Neuron (in vitro differentiated cells): ENCODE measurements around the gene ACP1.

Source experiments
- H2AFZ ChIP-seq: one replicate; pipeline ENCODE4 v1.6.1; 2013; ENCODE audit warnings: low read depth, mild to moderate bottlenecking, inconsistent platforms, low read length, moderate library complexity
- H3K27me3 ChIP-seq: one replicate; pipeline ENCODE4 v1.6.1; 2013; ENCODE audit warnings: low read length; ENCODE audit not compliant: insufficient read depth
- H3K36me3 ChIP-seq: one replicate; pipeline ENCODE4 v1.6.1; 2013; ENCODE audit warnings: low read length; ENCODE audit not compliant: insufficient read depth
- H3K4me1 ChIP-seq: one replicate; pipeline ENCODE4 v1.6.1; 2013; ENCODE audit warnings: low read length; ENCODE audit not compliant: insufficient read depth
- H3K4me3 ChIP-seq: 2 replicates; pipeline ENCODE4 v1.5.1; 2013; ENCODE audit warnings: mild to moderate bottlenecking, low read length, moderate library complexity
- H3K9me3 ChIP-seq: one replicate; pipeline ENCODE4 v1.6.1; 2013; ENCODE audit warnings: low read length

The ACP1 gene

GRCh38 chr2:238869-239268, 25.9 kb upstream of the ACP1 start:
- Histone ChIP-seq H3K9me3 (no peaks in the 10 kb centered on the region), H3K27me3 (no peaks in the 10 kb centered on the region), H3K36me3 (peaks cover 9% of the 10 kb centered on the region), H3K4me3 (no peak overlapping the region), H3K4me1 (no peaks in the 10 kb centered on the region), H2AFZ (no peak overlapping the region)

- peaks cover 17% of the 10 kb centered on the region for H3K36me3 ChIP-seq
Observed at GRCh38 chr2:244547-244946, 20.2 kb upstream of the ACP1 start.

GRCh38 chr2:246489-247144, 18.1 kb upstream of the ACP1 start:
- no peak overlapping the region for H2AFZ ChIP-seq
- no peak overlapping the region for H3K4me3 ChIP-seq
- H3K27me3 ChIP-seq, result no peaks in the 10 kb centered on the region
- H3K36me3 ChIP-seq, result peaks cover 20% of the 10 kb centered on the region
- peaks cover 4% of the 10 kb centered on the region for H3K9me3 ChIP-seq
- no peaks in the 10 kb centered on the region for H3K4me1 ChIP-seq

More at GRCh38 chr2:244547-244946, 20.2 kb upstream of the ACP1 start:
- no peaks in the 10 kb centered on the region for H3K4me1 ChIP-seq
- H3K27me3 ChIP-seq, result no peaks in the 10 kb centered on the region
- no peak overlapping the region for H2AFZ ChIP-seq
- H3K9me3 ChIP-seq, result peaks cover 4% of the 10 kb centered on the region
- no peak overlapping the region for H3K4me3 ChIP-seq

GRCh38 chr2:248724-249123, 16.0 kb upstream of the ACP1 start:
- no peak overlapping the region for H3K4me3 ChIP-seq
- H3K4me1 ChIP-seq, result no peaks in the 10 kb centered on the region
- no peaks in the 10 kb centered on the region for H3K27me3 ChIP-seq
- H3K36me3 ChIP-seq, result peaks cover 14% of the 10 kb centered on the region
- H2AFZ ChIP-seq, result no peak overlapping the region
- peaks cover 4% of the 10 kb centered on the region for H3K9me3 ChIP-seq

DNA sequence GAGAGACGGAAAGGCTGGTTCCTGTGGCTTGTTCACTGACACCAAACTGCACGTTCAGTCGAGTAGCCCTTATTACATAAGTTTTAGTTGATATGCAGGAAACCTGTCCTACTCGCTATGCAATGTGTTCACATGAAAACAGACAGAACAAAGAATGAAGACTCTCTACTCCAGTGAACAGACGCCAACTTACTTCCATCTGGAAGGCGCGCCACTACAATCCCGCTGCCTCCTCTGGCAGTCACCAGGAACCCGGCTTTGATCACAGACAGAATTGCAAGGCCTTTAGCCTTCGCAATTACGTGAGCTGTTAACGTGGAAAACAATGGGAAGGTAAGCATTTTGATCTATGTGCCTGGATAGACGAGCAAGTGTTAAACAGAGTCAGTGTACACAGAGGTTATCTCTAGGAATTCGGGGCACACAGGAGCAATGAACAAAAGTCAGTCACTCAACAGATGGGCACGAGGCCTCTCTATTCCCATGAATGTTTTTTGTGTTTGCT, 15.2 kb upstream of the ACP1 start:
- no peaks in the 10 kb centered on the region for H3K27me3 ChIP-seq
- peaks cover 4% of the 10 kb centered on the region for H3K9me3 ChIP-seq
- no peak overlapping the region for H2AFZ ChIP-seq
- H3K4me3 ChIP-seq, result no peak overlapping the region
- no peaks in the 10 kb centered on the region for H3K4me1 ChIP-seq
- H3K36me3 ChIP-seq, result peaks cover 12% of the 10 kb centered on the region

GRCh38 chr2:252001-252602, 12.6 kb upstream of the ACP1 start:
- no peaks in the 10 kb centered on the region for H3K9me3 ChIP-seq
- no peaks in the 10 kb centered on the region for H3K4me1 ChIP-seq
- H3K27me3 ChIP-seq, result no peaks in the 10 kb centered on the region
- no peak overlapping the region for H2AFZ ChIP-seq
- H3K36me3 ChIP-seq, result peaks cover 7% of the 10 kb centered on the region
- H3K4me3 ChIP-seq, result no peak overlapping the region

DNA sequence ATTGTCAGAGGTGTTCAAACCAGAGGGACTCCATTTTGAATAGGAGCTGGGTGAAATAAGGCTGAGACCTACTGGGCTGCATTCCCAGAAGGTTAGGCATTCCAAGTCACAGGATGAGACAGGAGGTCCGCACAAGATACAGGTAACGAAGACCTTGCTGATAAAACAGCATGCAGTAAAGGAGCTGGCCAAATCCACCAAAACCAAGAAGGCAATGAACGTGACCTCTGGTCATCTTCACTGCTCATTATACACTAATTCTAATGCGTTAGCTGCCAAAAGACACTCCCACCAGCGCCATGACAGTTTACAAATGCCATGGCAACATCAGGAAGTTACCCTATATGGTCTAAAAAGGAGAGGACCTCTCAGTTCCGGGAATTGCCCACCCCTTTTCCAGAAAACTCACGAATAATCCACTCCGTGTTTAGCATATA, 11.5 kb upstream of the ACP1 start:
- Histone ChIP-seq H3K4me1 (no peaks in the 10 kb centered on the region), H3K4me3 (no peak overlapping the region), H3K9me3 (peaks cover 3% of the 10 kb centered on the region), H3K27me3 (no peaks in the 10 kb centered on the region), H2AFZ (no peak overlapping the region), H3K36me3 (peaks cover 3% of the 10 kb centered on the region)

DNA sequence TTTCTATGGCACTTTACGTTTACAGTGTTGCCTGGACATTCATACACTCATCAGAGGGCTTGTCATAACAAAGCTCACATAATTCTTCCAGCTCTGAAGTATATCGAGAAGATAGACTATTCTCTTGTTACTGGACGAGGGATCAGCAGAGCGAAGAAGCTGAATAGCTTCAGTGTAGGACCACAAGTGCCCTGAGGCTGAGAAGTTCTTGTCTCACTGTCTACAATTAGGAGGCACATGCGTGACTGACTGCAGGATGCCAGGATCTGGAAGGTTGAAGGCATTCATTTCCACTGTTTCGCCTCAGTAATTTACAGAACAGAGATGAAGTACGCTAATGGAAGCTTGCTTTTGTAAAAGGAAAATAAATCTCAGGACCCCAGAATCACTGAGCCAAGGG, 10.5 kb upstream of the ACP1 start:
- Histone ChIP-seq H3K9me3 (peaks cover 10% of the 10 kb centered on the region), H3K36me3 (peaks cover 5% of the 10 kb centered on the region), H3K4me1 (no peaks in the 10 kb centered on the region), H3K27me3 (no peaks in the 10 kb centered on the region), H2AFZ (no peak overlapping the region), H3K4me3 (no peak overlapping the region)

DNA sequence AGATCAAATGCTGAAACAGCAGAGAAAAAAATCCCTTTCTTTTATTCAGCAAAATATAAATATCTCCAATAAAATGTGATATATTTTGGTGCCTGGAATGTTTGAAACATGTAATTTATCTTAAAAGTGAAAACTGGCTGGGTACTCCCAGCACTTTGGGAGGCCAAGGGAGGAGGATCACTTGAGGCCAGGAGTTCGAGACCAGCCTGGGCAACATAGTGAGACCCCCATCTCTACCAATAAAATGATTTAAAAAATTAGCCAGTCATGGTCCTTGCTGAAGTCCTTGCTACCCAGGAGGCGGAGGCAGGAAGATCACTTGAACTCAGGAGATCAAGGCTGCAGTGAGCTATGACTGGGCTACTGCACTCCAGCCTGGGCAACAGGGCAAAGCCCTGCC, 9.6 kb upstream of the ACP1 start:
- Histone ChIP-seq H3K9me3 (peaks cover 10% of the 10 kb centered on the region), H3K4me1 (no peaks in the 10 kb centered on the region), H3K27me3 (no peaks in the 10 kb centered on the region)

GRCh38 chr2:256094-256493, 8.7 kb upstream of the ACP1 start:
- H3K36me3 ChIP-seq, result peaks cover 2% of the 10 kb centered on the region
- no peak overlapping the region for H2AFZ ChIP-seq
- H3K4me1 ChIP-seq, result no peaks in the 10 kb centered on the region
- H3K9me3 ChIP-seq, result peaks cover 13% of the 10 kb centered on the region
- no peaks in the 10 kb centered on the region for H3K27me3 ChIP-seq
- H3K4me3 ChIP-seq, result no peak overlapping the region

More for the DNA sequence above, 9.6 kb upstream of the ACP1 start:
- H2AFZ ChIP-seq, result no peak overlapping the region
- H3K36me3 ChIP-seq, result peaks cover 2% of the 10 kb centered on the region
- no peak overlapping the region for H3K4me3 ChIP-seq

DNA sequence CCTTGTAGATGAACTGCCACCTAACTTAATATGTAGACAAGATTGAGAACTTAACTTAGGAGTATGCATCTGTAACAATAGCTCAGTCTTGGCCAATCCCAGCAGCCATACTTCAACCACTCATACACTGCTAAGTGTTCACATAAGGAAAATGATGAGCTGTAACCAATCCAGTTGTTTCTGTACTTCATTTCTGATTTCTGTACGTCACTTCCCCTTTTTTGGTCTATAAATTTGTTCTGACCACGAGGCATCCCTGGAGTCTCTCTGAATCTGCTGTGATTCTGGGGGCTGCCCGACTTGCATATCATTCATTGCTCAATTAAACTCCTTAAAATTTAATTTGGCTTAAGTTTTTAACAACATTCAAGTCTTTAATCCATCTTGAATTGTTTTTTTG, 7.3 kb upstream of the ACP1 start:
- Histone ChIP-seq H3K27me3 (no peaks in the 10 kb centered on the region), H3K4me3 (no peak overlapping the region), H3K9me3 (peaks cover 13% of the 10 kb centered on the region), H3K36me3 (peaks cover 2% of the 10 kb centered on the region), H3K4me1 (no peaks in the 10 kb centered on the region), H2AFZ (no peak overlapping the region)

GRCh38 chr2:257842-258241, 6.9 kb upstream of the ACP1 start:
- Histone ChIP-seq H3K9me3 (peaks cover 13% of the 10 kb centered on the region), H3K4me1 (no peaks in the 10 kb centered on the region), H3K36me3 (peaks cover 2% of the 10 kb centered on the region), H3K4me3 (no peak overlapping the region), H3K27me3 (no peaks in the 10 kb centered on the region), H2AFZ (no peak overlapping the region)

- H3K27me3 ChIP-seq, result no peaks in the 10 kb centered on the region
- peaks cover 13% of the 10 kb centered on the region for H3K9me3 ChIP-seq
- peaks cover 3% of the 10 kb centered on the region for H3K4me1 ChIP-seq
- H3K36me3 ChIP-seq, result peaks cover 2% of the 10 kb centered on the region
- no peak overlapping the region for H2AFZ ChIP-seq
- H3K4me3 ChIP-seq, result no peak overlapping the region
Observed at GRCh38 chr2:258933-259332, 5.8 kb upstream of the ACP1 start.
